ENCODE data around the gene HOXA13.

GRCh38 chr7:27235387-27236311 lies 35.8 kb upstream of the HOXA13 start:
- TF ChIP-seq EZH2 (IDR thresholded peaks at IDR 0.05; ENCODE audit: low read depth) (no peak), CTCF (conservative IDR thresholded peaks at IDR 0.05) (peak; percentile 75)
